ENCODE data around the gene MICU2.

- TF ChIP-seq, protein P1, sequence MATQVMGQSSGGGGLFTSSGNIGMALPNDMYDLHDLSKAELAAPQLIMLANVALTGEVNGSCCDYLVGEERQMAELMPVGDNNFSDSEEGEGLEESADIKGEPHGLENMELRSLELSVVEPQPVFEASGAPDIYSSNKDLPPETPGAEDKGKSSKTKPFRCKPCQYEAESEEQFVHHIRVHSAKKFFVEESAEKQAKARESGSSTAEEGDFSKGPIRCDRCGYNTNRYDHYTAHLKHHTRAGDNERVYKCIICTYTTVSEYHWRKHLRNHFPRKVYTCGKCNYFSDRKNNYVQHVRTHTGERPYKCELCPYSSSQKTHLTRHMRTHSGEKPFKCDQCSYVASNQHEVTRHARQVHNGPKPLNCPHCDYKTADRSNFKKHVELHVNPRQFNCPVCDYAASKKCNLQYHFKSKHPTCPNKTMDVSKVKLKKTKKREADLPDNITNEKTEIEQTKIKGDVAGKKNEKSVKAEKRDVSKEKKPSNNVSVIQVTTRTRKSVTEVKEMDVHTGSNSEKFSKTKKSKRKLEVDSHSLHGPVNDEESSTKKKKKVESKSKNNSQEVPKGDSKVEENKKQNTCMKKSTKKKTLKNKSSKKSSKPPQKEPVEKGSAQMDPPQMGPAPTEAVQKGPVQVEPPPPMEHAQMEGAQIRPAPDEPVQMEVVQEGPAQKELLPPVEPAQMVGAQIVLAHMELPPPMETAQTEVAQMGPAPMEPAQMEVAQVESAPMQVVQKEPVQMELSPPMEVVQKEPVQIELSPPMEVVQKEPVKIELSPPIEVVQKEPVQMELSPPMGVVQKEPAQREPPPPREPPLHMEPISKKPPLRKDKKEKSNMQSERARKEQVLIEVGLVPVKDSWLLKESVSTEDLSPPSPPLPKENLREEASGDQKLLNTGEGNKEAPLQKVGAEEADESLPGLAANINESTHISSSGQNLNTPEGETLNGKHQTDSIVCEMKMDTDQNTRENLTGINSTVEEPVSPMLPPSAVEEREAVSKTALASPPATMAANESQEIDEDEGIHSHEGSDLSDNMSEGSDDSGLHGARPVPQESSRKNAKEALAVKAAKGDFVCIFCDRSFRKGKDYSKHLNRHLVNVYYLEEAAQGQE (IDR thresholded peaks at IDR 0.05; ENCODE audit: insufficient read depth in 1 of 2, low read depth in 2 of 2, low read length in 2 of 2): no peak
- TF ChIP-seq SIN3A (IDR thresholded peaks at IDR 0.05; ENCODE audit: borderline replicate concordance, insufficient read depth, low read length): no peak
- no peak for TF ChIP-seq POLR2AphosphoS5 (IDR thresholded peaks at IDR 0.05; ENCODE audit: low read depth, low read length)
- no peak for TF ChIP-seq TAF1 (IDR thresholded peaks at IDR 0.05; ENCODE audit: borderline replicate concordance, insufficient read depth, low read length)
Measured at GRCh38 chr13:21483748-21484147, 120.2 kb downstream of the MICU2 start.

Data from PFSK-1 (cell line).